RPMI7951 (cell line): Measurements from ENCODE around the gene ANKLE1. TPM values are rescaled to one million over a fixed set of nuclear protein-coding genes. Genes with fewer than 3 reads are reported as not detected.

Experiments
- DNase-seq: peaks from one replicate; pipeline ENCODE4 v3.0.0-alpha.2; 2012; ENCODE audit warnings: low read depth
- total RNA-seq: library from RNA; depleted of rRNA; stranded (reverse); fragments of >200 nt; shearing (Covaris generic); gene quantifications from 2 replicates; pipeline ENCODE4 v1.2.3, GENCODE V29; 2014

ANKLE1 gene
- total RNA-seq, 1 experiment from 2014 or later, result 1.2 TPM

GRCh38 chr19:17325881-17326594 lies 44.3 kb downstream of the ANKLE1 start:
- no peak for DNase-seq

GRCh38 chr19:17326595-17326966 lies 44.9 kb downstream of the ANKLE1 start:
- DNase-seq, result no peak

- DNase-seq, result no peak
Measured at GRCh38 chr19:17327068-17327653, 45.5 kb downstream of the ANKLE1 start.

DNA sequence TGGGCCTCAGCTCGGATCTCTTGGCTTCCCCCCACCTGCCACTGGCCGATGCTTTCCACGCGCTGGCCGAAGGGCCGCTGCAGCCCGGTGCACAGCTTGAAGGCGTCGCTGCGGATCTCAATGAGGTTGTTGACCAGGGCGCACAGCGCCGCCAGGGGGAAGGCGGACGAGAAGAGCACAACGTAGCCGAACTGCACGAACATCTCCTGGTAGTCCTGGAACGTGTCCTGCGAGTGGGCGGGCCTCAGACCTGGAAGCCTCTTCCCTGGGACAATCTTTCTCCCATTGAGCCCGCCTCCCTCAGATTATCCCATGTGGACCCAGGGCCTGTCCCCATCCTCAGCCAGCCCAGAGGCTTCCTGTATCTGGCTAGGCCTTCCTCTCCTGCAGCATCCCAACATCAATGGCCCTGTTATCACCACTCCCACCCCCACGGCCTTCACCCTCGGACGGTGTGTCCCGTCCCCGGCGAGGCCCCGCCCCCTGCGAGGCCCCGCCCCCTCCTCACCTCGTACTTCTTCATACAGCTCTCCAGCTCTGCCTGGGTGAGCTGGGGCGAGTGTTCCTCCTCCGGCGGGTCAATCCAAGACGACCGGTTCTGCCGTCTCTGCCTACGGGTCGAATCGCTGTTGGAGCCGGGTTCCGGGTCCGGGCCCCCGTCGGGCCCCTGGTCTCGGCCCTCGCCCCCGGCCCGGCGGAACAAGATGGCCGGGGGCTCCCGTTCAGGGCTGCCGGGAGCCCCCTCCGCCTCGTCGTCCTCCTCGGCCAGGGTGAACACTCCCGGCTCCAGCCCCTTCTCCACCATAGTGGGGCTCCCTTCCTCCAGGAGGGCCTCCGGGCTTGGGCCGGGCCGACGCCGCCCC lies 46.2 kb downstream of the ANKLE1 start:
- DNase-seq, result no peak

- no peak for DNase-seq
Measured at GRCh38 chr19:17328517-17329365, 47.0 kb downstream of the ANKLE1 start.

DNA sequence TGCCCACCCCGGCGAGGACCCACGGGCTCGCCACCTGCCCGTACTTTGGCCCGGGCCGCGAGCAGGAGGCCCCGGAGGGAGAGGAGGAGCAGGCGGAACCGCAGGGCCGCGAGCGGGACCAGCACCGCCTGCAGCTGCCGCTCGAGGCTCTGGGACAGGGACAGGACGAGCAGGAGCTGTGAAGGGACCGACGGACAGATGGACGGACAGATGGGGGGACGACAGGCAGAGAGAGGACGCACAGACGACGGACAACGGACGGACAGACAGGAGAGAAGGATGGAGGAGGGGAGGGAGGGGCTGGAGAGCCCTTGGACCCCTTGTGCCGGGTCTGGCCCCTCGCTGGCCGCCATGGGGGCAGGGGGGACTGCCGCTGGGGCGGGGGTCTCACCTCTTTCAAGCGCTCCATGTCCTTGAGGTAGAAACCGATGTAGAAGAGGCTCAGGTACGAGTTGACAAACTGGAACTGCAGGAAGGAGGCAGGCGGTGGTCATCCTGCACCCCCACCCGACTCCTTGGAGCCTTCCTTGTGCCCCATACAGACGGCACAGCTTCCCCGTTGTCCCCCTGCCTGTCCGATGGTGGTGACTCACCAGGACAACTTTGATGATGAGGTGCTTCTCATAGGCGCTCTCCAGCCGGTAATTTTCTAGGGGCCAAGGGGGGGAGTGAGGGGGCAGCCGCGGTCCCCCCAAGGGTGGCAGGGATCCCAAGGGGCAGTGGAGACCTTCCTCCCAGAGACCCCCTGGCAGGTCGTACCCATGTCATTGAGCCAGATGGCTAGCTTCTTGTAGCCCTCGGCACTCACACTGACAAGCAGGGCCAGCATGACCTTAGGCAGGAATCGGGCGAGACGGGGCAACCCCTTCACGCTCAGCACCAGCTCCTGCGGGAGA lies 47.9 kb downstream of the ANKLE1 start:
- DNase-seq, result no peak

DNA sequence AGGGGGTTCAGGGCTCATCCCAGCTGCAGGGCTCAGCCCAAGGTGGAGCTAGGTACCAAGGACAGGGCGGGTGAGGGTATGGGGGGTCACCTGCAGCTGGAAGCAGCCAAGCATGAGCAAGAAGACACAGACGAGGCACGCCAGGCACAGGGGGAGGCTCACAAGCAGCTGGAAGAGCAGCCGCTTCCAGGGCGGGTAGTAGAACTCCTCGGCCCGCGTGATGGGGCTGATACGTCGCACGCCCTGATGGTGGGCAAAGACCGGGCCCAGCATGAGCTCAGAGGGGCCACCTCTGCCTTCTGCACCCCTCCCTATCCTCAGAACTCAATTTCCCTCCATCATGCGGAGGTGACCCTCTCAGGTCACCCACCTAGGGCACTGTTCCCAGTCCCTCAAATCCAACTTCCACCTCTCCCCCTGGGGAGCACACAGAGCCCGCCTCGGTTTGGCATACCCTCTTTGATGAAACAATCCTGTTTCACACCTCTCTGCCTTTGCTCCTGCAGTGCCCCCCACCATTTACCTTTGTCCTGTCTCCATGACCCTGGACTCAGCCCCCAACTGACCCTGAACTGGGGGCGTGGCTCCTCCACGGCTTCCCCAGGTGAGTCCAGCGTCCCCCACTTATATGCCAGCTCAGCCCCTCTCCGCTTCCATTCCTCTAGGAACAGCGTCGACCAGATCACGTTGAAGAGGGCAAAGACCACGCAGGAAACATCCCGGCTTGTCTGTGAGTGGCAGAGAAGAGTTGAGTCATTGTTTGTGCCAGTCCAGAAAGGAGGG lies 48.8 kb downstream of the ANKLE1 start:
- DNase-seq, result no peak

GRCh38 chr19:17331045-17331558 lies 49.4 kb downstream of the ANKLE1 start:
- no peak for DNase-seq

DNA sequence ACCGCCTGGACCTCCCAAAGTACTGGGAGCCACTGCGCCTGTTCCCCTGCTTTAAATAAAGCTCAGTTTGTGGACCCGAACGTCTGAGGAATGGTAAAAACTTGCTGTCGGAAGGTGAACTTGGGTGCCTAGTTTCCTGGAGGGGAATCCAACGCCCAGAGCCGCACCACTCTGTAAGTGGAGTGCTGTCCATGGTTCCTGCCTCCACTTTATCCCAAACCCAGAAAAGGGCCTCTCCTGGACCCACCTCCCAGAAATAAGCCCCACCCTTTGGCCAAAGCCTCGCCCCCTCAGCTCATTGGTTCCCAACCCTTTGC lies 50.6 kb downstream of the ANKLE1 start:
- DNase-seq, result no peak

DNA sequence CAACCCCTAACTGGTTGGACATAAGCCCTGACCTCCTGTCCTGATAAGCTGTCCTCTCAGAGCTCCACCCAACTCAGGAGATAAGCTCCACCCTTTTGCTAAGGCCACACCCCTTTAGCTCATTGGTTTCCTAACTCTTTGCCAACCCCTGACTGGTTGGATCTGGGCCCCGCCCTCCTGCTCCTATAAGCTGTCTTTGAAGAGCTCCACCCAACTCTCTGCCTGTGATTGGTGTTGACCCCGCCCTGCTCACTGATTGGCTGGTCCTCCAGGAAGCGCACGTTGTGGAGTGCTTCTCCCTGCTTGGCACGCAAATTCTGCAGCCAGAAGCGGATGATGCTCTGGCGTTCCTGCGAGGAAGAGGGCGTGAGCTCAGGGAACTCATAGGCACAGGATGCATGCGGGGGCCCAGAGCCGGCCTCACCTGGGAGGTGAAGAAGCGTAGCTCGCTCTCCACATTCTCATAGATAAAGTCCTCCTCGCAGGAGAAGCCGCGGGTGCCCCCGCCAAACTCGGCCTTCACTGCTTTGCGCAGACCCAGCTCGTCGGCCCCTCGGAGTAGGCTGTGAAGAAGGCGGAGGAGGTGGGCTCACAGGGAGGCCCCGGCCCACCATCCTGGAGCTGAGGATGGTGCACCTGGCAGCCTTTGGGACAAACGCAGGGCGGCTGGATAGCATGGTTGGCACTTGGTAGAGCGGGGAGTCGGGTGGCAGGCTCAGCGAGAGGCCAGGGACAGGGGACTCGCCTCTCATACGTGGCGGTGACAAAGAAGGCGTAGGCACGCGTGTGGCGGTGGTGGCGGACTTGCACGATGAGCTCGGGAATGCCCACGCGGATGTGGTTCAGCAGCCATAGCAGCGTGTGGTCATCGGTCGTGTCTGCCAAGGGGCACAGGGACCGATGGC lies 51.2 kb downstream of the ANKLE1 start:
- DNase-seq, result peak; percentile 60

DNA sequence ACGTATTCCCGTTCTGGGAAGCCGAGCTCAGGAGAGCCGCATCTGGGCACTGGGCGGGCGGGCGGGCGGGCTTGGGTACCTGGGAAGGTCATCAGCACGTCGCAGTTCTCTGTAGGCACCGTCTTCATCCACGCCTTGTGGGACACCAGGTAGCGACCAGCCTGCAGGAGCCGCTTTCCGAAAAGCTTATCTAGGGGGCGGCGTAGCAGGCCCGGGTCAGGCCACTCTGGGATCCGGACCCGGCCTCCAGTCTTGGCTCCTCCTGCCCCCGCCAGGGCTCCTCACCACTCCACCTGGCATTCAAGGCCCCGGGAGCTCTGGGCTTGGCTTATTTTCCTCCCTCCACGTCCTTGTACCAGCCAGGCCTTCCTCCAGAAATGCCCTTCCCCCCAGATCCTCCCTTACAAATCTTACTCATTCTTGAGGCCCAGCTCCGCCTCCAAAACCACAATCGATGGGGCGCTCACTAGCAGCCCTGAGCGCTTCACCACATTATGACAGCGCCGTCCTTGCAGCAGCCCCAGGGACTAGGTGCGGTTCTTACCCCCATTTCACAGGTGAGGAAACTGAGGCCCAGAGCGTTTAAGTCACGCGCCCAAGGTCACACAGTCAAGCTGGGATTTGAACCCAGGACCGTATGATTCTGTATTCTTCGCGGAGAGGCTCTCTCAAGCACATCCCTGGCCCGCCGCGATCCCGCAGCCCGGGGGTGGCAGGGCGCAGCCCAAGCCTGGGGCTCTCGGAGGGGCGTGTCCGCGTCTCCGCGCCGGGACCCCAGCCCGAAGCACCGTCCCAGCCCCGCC lies 52.1 kb downstream of the ANKLE1 start:
- peak; percentile 89 for DNase-seq

DNA sequence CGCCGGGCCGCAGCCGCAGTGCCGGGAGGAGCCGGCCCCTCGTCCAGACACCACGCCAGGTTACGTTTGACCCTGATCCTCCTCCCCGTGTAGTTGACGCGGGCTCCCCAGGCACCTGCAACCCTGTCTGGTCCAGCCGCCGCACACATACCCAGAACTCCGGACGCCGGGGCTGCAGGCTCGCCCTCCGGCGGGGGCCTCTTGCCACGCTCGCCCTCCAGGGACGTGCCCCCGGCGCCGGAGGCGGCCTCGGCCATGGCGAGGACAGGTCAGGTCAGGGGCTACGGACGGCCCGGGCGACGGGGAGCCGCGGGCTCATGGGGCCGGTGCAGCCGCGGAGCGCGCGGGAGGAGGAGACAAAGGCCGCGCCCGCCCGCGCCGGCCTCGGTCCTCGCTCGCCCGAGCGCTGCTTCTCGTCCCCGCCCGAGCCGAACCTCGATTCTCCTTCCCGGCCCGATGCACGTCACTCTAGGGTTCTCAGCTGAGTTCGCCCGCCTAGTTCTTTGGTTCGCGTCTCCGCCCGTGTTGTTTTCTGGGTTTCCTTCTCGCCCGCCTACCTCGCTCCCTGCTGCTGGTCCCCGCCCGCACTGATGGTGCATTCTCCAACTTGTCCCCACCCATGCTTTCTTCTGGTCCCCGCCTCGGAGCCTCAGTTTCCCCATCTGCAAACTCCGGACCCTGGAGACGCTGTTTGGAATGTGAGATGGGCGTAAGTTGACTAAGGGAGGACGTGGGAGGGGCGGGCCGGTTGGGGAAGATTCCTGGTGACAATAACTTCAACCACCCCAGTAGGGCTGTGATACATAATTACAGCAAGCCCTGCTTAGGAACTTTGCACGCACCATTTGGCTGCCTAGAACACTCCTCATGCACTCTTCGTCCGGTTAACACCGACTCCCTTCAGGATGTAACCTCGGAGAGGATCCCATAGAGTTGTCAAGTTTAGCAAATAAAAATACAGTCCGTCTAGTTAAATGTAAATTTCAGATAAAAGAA lies 53.0 kb downstream of the ANKLE1 start, which contains the start of gene ANO8:
TSS of gene ANO8 (minus strand) at position 442 of the 996 bp plus-strand sequence. CDS start at position 257, 185 bp downstream.
- DNase-seq, result peak; percentile 100

DNA sequence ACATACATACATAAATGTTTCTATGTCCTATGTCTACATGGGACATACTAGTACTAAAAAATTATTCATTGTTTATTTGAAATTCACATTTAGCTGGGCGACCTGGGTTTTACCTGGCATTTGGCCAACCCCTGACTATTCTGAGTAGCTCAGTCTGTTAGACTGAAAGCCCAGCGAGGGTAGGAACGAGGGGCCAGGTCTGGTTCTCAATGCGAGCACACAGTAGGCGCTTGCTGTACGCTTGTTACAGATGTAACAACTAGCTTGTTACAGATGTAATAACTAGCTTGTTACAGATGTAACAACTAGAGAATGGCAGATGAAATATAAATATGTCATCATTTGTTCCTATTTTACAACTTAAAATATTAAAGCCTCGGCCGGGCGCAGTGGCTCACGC lies 53.9 kb downstream of the ANKLE1 start:
- no peak for DNase-seq
